HG03439 (cell line): ENCODE measurements around the gene RPL29.
A peak's percentile ranks its signal among the peaks of the same experiment; 100 is the strongest.
"Not testable (repeated sequence)": the region's sequence is repeated elsewhere in the genome, so short reads cannot be mapped to it uniquely, and the experiment has no call there.

Source experiments
- ATAC-seq: cut with Tn5 transposase; IDR thresholded peaks from one replicate; pipeline ENCODE4 v1.9.1; 2021; ENCODE audit warnings: mild to moderate bottlenecking, moderate library complexity; ENCODE audit not compliant: unreplicated experiment

RPL29 gene

GRCh38 chr3:52006820-52007133, 11.1 kb upstream of the RPL29 start:
- ATAC-seq, result no peak

- ATAC-seq, result no peak
Measured at GRCh38 chr3:52006017-52006819, 10.5 kb upstream of the RPL29 start.

GRCh38 chr3:52005571-52005986, 9.9 kb upstream of the RPL29 start:
- no peak for ATAC-seq

- no peak for ATAC-seq
Measured at GRCh38 chr3:52004906-52005395, 9.3 kb upstream of the RPL29 start.

GRCh38 chr3:52004163-52004787, 8.6 kb upstream of the RPL29 start:
- no peak for ATAC-seq

GRCh38 chr3:52002748-52003147, 7.1 kb upstream of the RPL29 start:
- ATAC-seq, result no peak

GRCh38 chr3:52001443-52001974, 5.8 kb upstream of the RPL29 start:
- peak; percentile 70 for ATAC-seq

- ATAC-seq, result no peak
Measured at GRCh38 chr3:51999846-52000245, 4.2 kb upstream of the RPL29 start.

GRCh38 chr3:51998774-51999173, 3.1 kb upstream of the RPL29 start:
- ATAC-seq, result no peak

GRCh38 chr3:51997935-51998596, 2.4 kb upstream of the RPL29 start:
- no peak for ATAC-seq

- no peak for ATAC-seq
Measured at GRCh38 chr3:51997172-51997571, 1.5 kb upstream of the RPL29 start.

- no peak for ATAC-seq
Measured at GRCh38 chr3:51994530-51994929, 1.2 kb downstream of the RPL29 start.

GRCh38 chr3:51993657-51994056, 2.0 kb downstream of the RPL29 start:
- ATAC-seq, result not testable (repeated sequence)

- no peak for ATAC-seq
Measured at GRCh38 chr3:51992017-51992682, 3.5 kb downstream of the RPL29 start.

GRCh38 chr3:51990501-51990971, 5.2 kb downstream of the RPL29 start:
- not testable (repeated sequence) for ATAC-seq

- no peak for ATAC-seq
Measured at GRCh38 chr3:51988286-51989146, 7.2 kb downstream of the RPL29 start.

GRCh38 chr3:51987568-51987967, 8.1 kb downstream of the RPL29 start:
- no peak for ATAC-seq

GRCh38 chr3:51986010-51986947, 9.4 kb downstream of the RPL29 start:
- ATAC-seq, result no peak

- ATAC-seq, result no peak
Measured at GRCh38 chr3:51985063-51985462, 10.6 kb downstream of the RPL29 start.
